Endothelial cell of umbilical vein (primary cell): ENCODE data around the gene SF3B5.

Experiments
- EZH2 ChIP-seq: IDR thresholded peaks from 2 replicates; pipeline ENCODE4 v1.6.1; 2012; ENCODE audit warnings: borderline replicate concordance, low read depth, mild to moderate bottlenecking, moderate library complexity, low read length, inconsistent platforms; ENCODE audit not compliant: severe bottlenecking
- GATA2 ChIP-seq: IDR thresholded peaks from 2 replicates; pipeline ENCODE4 v1.7.0; 2011; ENCODE audit warnings: low read depth, mild to moderate bottlenecking, moderate library complexity, mixed read lengths, low read length; ENCODE audit not compliant: insufficient read length, insufficient read depth
- JUN ChIP-seq: IDR thresholded peaks from 2 replicates; pipeline ENCODE4 v1.6.1; 2011; ENCODE audit warnings: borderline replicate concordance, low read depth; ENCODE audit not compliant: insufficient read length, insufficient read depth
- MYC ChIP-seq: IDR thresholded peaks from one replicate; pipeline ENCODE4 v1.6.1; 2011; ENCODE audit warnings: mild to moderate bottlenecking, low read depth, low read length
- POLR2A ChIP-seq: IDR thresholded peaks from 2 replicates; pipeline ENCODE4 v1.6.1; 2012; ENCODE audit warnings: low read depth, mild to moderate bottlenecking, control low read depth, low read length
- POLR2AphosphoS5 ChIP-seq: IDR thresholded peaks from 2 replicates; pipeline ENCODE4 v1.6.1; 2012; ENCODE audit warnings: low read depth, mild to moderate bottlenecking, control low read depth, low read length, moderate library complexity; ENCODE audit not compliant: insufficient read depth
- TF ChIP-seq, protein P1 (sequence below), 2 donors: IDR thresholded peaks; 1 replicate in 1 of 2; 2 replicates in 1 of 2; pipeline ENCODE4 v1.5.1; 2011; ENCODE audit warnings: low read length in 2 of 2, mild to moderate bottlenecking in 2 of 2, moderate library complexity in 2 of 2, control low read depth in 1 of 2, inconsistent platforms in 1 of 2, low read depth in 1 of 2; ENCODE audit not compliant: insufficient read depth in 1 of 2; ENCODE audit errors: extremely low read depth in 1 of 2
- TF ChIP-seq, protein P2 (sequence below): IDR thresholded peaks from 2 replicates; pipeline ENCODE4 v1.6.1; 2011; ENCODE audit not compliant: insufficient read depth, insufficient read length

DNA sequence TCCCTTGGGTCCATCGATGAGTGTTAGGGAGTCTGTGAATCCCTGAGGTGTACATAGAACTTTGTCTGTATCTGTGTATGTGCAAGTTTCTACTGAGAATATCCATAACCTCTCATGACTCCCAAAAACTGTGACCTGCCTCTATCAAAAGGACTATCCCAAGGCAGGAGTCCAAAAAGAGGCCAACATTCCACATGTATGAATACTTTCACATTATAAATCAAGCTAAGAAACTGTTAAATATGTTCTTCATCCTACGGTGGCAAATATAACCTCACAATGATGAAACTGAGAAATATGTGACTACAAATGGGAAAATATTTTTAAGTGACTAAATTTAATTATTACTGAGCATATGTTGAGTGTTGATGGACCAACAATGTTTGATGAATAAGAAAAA lies 38.8 kb upstream of the SF3B5 start:
- TF ChIP-seq, protein P1, sequence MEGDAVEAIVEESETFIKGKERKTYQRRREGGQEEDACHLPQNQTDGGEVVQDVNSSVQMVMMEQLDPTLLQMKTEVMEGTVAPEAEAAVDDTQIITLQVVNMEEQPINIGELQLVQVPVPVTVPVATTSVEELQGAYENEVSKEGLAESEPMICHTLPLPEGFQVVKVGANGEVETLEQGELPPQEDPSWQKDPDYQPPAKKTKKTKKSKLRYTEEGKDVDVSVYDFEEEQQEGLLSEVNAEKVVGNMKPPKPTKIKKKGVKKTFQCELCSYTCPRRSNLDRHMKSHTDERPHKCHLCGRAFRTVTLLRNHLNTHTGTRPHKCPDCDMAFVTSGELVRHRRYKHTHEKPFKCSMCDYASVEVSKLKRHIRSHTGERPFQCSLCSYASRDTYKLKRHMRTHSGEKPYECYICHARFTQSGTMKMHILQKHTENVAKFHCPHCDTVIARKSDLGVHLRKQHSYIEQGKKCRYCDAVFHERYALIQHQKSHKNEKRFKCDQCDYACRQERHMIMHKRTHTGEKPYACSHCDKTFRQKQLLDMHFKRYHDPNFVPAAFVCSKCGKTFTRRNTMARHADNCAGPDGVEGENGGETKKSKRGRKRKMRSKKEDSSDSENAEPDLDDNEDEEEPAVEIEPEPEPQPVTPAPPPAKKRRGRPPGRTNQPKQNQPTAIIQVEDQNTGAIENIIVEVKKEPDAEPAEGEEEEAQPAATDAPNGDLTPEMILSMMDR (IDR thresholded peaks at IDR 0.05; ENCODE audit: extremely low read depth in 1 of 2, insufficient read depth in 1 of 2, low read depth in 1 of 2, low read length in 2 of 2), result no peak
- no peak for TF ChIP-seq EZH2
- TF ChIP-seq MYC, result no peak
- TF ChIP-seq POLR2AphosphoS5, result no peak
- TF ChIP-seq POLR2A, result no peak
- TF ChIP-seq, protein P2, sequence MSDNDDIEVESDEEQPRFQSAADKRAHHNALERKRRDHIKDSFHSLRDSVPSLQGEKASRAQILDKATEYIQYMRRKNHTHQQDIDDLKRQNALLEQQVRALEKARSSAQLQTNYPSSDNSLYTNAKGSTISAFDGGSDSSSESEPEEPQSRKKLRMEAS, result no peak
- TF ChIP-seq JUN, result no peak
- TF ChIP-seq GATA2, result no peak
